Measurements from ENCODE around the gene ENDOD1. TPM values are rescaled to one million over a fixed set of nuclear protein-coding genes. Genes with fewer than 3 reads are reported as not detected.

Gene ENDOD1
- total RNA-seq, 1 donor from 2014 or later = 29.3 TPM

GRCh38 chr11:95076416-95076815 lies 13.2 kb upstream of the ENDOD1 start:
- peak; percentile 73 for DNase-seq (ENCODE audit: low read depth, low spot score)

GRCh38 chr11:95076981-95077380 lies 12.7 kb upstream of the ENDOD1 start:
- DNase-seq (ENCODE audit: low read depth, low spot score) = no peak

- no peak for DNase-seq (ENCODE audit: low read depth, low spot score)
These were observed 11.1 kb upstream of the ENDOD1 start for GRCh38 chr11:95078526-95078925.

DNA sequence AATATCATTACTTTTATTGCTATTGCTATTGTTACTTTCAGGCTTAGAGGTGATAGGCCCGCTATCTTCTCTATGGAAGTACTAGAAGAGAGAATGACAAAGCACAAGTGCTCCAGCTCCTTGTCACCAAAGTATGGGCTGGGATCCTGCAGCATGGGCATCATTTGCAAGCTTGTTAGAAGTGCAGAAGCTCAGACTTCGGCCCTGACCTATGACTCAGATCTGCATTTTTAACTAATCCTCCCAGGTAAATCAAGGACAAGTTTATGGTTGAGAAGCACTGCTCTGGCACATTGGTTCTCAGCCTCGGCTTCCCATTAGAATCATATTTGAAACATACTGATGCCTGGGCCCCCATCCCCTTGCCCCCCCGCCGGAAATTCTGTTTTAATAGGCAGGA lies 8.6 kb upstream of the ENDOD1 start:
- no peak for DNase-seq (ENCODE audit: low read depth, low spot score)

- DNase-seq (ENCODE audit: low read depth, low spot score) = no peak
These were observed 8.2 kb upstream of the ENDOD1 start for GRCh38 chr11:95081412-95081811.

DNA sequence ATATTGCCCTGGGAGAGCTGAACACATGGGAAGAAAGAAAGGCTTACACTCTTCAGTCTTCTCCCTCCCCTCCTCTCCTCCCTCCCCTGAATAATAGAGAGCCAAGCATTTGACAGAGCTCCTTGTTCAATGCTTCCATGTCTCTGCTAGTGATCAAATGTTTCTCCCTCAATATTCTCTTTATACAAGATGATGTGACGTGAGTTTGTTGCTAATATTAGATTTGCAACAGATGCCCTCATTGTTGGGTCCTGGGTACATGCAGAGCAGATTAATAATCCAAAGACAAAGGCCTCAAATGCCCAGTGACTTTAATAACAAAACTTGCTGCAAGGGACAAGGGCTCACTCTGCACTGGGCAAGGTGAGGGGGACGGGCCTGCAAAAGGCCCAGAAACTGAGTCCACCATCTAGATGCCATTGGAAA lies 7.1 kb upstream of the ENDOD1 start:
- DNase-seq (ENCODE audit: low read depth, low spot score) = no peak

DNA sequence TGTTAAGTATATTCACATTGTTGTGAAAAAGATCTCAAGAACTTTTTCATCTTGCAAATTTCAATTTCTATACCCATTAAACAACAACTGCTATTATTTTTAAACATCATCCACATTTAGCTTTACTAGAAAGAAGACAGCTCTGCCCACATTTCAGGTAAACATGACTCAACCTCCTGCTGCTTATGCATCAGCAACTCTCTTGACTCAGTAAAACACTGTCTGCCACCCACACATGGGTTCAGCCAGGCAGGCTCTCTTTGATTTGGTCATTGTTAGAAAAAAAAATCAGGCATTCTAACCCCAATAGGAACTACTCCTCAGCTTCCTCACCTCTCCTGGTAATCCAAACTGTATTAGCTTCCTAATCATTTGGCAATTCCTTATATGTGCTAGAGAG lies 5.1 kb upstream of the ENDOD1 start:
- no peak for DNase-seq (ENCODE audit: low read depth, low spot score)

DNA sequence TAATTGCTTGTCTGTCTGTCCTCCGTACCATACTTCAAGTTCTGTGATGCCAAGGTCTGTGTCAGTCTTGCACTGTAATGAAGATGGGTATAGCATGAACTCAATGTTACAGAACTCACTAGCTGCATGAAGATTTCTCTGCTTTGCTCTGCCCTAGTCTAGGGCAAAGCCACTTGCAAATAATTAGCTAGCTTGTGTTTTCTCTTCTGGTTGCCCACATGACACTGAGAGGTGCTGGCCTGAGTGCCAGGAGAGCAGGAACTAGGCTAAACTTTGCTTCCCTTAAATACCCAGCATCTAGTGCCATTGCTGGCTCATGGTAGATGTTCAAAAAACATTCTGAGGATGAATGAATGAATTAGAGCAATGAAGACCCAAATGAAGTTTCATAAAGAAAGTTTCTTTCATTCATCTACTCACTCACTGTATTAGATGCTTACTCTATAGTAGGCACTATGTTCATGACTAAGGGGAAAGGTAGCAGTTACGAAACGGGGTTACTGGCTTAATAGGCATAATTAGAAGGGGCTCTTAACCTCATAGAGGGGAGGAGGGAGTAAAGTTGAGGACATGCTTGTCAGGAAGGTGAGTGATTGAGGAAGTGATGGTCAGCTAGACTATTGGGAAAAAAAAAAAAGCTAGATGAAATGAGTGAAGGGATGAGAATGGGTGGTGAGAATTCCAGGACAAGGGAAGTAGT lies 4.4 kb upstream of the ENDOD1 start:
- DNase-seq (ENCODE audit: low read depth, low spot score) = no peak

DNA sequence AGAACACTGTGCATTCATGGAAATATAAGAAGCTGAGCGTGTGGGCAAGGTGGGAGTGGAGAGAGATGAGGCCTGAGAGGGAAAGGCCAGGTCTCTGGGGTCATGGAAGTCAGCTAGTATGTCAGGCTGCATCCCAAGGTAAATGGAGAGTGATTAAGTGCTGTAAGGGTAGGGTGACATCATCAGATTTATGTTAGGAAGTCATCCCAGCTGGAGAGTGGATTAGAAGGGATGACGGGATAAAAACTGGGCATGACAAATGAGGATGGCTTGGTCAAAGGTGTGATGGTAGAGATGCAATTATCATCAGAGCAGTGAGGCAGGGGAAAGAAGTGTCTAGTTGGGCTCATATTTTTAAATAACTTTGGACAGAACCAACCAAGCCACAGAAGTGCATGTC lies 3.5 kb upstream of the ENDOD1 start:
- DNase-seq (ENCODE audit: low read depth, low spot score) = no peak

- no peak for DNase-seq (ENCODE audit: low read depth, low spot score)
These were observed 2.6 kb upstream of the ENDOD1 start for GRCh38 chr11:95086836-95087570.

DNA sequence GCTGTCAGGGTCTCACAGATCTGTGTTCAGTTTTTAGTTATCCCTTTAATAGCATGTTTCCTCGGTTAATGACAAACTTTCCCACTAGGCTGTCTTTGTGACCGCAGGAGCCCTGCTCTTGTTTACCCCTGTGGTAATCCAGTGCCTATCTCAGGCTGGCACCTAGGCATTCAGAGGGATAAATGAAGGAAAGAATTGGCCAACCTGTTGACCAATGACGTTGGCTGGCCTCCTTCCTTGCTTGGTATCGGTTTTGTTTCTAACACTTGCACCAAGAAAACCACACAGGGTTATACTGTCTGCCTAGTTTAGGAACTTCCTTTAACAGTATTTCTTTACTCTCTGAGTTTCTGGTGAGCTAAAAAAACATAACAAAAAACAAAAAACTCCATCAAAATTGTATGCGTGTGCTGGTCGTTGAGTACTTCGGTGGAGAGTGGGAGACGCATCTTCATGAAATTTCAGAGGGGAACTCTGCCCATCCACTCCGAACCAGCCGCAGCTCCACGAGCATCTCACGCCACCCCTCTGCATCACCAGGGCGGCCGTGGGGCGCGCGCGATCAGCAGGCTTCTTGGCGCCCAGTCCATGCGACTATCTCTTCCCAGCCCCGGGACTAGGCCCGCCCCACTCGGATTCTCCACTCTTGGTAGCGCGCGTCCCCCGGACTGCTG lies 563 bp upstream of the ENDOD1 start:
- no peak for DNase-seq (ENCODE audit: low read depth, low spot score)

DNA sequence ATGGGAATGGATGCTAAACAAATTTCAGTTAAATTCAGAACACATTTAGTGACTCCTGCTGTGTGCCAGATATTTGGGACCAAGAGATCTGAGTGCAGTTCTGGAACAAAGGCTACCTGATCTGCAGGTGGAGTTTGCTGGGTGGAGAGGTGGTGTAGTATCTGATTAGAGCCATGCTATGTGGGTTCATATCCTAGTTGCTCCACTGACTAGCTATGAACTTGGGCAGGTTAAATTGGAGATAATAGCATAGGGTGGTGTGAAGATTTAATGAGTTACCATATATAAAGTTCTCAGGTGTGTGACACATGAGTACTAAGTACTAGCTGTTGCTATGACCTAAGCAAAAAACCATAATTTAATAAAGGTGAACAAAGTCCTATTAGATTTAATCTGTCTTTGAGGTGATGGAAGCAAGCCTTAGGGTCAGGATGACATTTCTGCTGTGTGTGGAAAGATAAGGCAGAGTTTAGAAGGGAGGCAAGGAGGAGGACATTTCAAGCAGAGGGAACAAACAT lies 2.1 kb downstream of the ENDOD1 start:
- no peak for DNase-seq (ENCODE audit: low read depth, low spot score)

- DNase-seq (ENCODE audit: low read depth, low spot score) = no peak
These were observed 3.1 kb downstream of the ENDOD1 start for GRCh38 chr11:95092549-95093324.

GRCh38 chr11:95093548-95093947 lies 3.9 kb downstream of the ENDOD1 start:
- no peak for DNase-seq (ENCODE audit: low read depth, low spot score)

GRCh38 chr11:95095858-95096587 lies 6.4 kb downstream of the ENDOD1 start:
- no peak for DNase-seq (ENCODE audit: low read depth, low spot score)

GRCh38 chr11:95097209-95097608 lies 7.6 kb downstream of the ENDOD1 start:
- no peak for DNase-seq (ENCODE audit: low read depth, low spot score)

GRCh38 chr11:95098826-95099225 lies 9.2 kb downstream of the ENDOD1 start:
- no peak for DNase-seq (ENCODE audit: low read depth, low spot score)

DNA sequence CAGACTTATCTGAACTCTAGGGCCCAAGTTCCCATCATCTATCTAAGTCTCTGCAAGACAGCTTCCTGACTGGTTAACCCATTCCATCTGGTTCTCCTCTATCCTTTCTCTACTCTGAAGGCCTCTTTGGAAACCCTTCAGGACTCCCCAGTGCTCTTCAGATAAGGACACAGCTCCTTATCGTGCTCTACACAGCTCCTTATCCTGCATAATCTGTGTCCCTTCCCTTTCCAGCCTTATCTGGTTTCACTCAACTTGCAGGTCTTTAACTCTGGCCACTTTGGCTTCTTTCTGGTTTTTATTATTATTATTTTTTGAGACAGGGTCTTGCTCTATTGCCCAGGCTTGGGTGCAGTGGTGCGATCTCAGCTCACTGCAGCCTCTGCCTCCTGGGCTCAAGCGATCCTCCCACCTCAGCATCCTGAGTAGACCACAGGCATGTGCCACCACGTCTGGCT lies 10.6 kb downstream of the ENDOD1 start:
- DNase-seq (ENCODE audit: low read depth, low spot score) = no peak

DNA sequence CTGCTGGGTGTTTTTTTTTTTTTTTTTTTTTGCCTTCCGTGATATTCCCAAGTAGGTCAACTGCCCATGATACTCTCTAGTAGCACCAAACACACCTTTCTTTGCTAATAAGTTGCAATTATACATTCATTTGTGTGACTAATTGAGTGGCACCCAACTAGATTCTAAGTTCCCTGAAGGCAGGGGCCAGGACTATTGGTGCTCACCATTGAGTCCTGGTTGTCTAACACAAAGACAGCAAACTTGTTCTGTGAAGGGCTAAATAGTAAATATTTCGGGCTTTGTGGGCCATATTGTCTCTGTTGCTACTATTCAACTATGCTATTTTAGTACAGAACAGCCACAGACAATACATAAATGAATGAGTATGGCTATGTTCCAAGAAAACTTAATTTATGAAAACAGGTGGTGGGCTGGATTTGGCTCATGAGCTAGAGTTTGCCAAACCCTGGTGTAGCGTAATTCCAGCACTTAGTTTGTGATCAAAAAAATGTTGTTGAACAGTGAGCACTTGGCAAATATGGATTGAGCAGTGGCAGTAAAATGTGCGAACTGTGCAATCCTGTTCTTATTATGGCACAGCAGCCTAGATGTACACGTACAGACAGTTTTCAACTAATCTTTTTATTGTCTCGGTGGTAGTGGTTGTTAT lies 11.3 kb downstream of the ENDOD1 start:
- no peak for DNase-seq (ENCODE audit: low read depth, low spot score)

DNA sequence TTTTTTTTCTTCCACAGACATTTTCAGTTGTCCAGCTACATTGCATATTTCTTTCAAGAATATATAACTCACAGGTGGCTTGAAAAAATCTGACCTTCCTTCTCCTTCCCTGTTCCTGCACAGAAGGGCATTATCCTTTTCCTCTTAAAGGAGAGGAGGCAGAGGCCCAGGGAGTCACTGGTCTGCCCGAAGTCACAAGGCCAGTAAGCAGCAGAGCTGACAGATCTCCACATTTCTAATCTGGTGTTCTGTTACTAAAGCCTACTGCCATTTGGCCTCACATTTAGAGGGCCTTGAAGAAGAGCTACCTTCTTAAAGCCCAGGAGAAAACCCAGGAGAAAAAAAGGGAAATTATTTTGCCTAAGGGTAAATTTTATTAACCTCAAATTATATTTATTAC lies 12.3 kb downstream of the ENDOD1 start:
- no peak for DNase-seq (ENCODE audit: low read depth, low spot score)
